Calu3 (cell line): Measurements from ENCODE around the gene CACNA1C. TPM values are rescaled to one million over a fixed set of nuclear protein-coding genes. Genes with fewer than 3 reads are reported as not detected.

Source experiments
- BruUV-seq: library from RNA; stranded (reverse); fragments of 400-500 nt; replicated peaks from 2 replicates; lab custom pipeline; 2021; lab: Mats Ljungman, UMichigan
- CTCF ChIA-PET: fragments of 300-600 bp; sonication (Branson Sonifier 250); formaldehyde crosslinking; loops from one replicate; lab custom pipeline; 2022; ENCODE audit warnings: antibody characterized with exemption; lab: Charles Lee
- DNase-seq: peaks from one replicate; pipeline ENCODE4 v3.0.0; 2022
- H3K27ac Mint-ChIP-seq: one replicate; pipeline ENCODE4 v1.8.0; 2022; ENCODE audit warnings: mixed read lengths; ENCODE audit not compliant: unreplicated experiment
- H3K27me3 Mint-ChIP-seq: one replicate; pipeline ENCODE4 v1.8.0; 2022; ENCODE audit warnings: mixed read lengths; ENCODE audit not compliant: unreplicated experiment
- H3K36me3 Mint-ChIP-seq: one replicate; pipeline ENCODE4 v1.8.0; 2022; ENCODE audit warnings: mild to moderate bottlenecking, moderate library complexity, mixed read lengths; ENCODE audit not compliant: insufficient read depth, unreplicated experiment
- H3K4me1 Mint-ChIP-seq: one replicate; pipeline ENCODE4 v1.8.0; 2022; ENCODE audit warnings: mild to moderate bottlenecking, low read depth, mixed read lengths; ENCODE audit not compliant: unreplicated experiment
- H3K4me3 Mint-ChIP-seq: one replicate; pipeline ENCODE4 v1.8.0; 2022; ENCODE audit warnings: mild to moderate bottlenecking, low read depth, moderate library complexity, mixed read lengths; ENCODE audit not compliant: unreplicated experiment
- H3K9me3 Mint-ChIP-seq: one replicate; pipeline ENCODE4 v1.8.0; 2022; ENCODE audit warnings: low read depth, mixed read lengths; ENCODE audit not compliant: unreplicated experiment
- intact Hi-C: fragments of 100-400 bp; cut with micrococcal nuclease; formaldehyde crosslinking; loops from one replicate; pipeline ENCODE4 v1.10.0; 2022; ENCODE audit not compliant: unreplicated experiment
- total RNA-seq: library from RNA; stranded (reverse); gene quantifications from 2 replicates; pipeline ENCODE4 v1.2.3, GENCODE V29; 2022
- TF ChIP-seq, protein P1 (sequence below): fragments of 200-600 bp; IDR thresholded peaks from one replicate; pipeline ENCODE4 v1.8.0; 2022; ENCODE audit warnings: antibody characterized with exemption; ENCODE audit not compliant: unreplicated experiment

CACNA1C gene
- total RNA-seq, 1 experiment from 2014 or later, result not detected

DNA sequence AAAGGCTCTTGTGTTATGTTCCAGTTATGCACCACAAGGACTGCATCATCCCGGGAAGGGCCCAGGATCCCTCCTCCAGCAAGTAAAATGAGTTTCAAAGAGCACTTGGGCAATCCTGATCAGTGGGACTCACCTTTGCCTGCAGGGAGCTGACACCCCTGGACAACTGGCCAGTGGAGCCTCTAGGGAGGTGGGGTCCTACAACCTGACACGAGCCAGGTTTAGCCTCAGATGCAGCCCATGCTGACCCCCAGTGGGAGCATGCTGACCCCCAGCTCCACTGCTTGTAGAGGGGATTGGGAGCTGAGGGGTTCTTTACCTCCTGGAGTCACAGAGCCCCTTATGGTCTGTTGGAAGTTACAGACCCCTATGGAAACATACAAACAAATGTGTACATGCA, 365.8 kb downstream of the CACNA1C start:
- CTCF ChIA-PET, result no interaction called here
- no peak for DNase-seq
- peaks cover 5% of the 10 kb centered on the region for H3K36me3 Mint-ChIP-seq
- intact Hi-C loops, result no loop called here
- peaks cover 100% of the 10 kb centered on the region for H3K27me3 Mint-ChIP-seq
- no peaks in the 10 kb centered on the region for H3K4me1 Mint-ChIP-seq
- BruUV-seq, result no TSS peak
- peaks cover 2% of the 10 kb centered on the region for H3K9me3 Mint-ChIP-seq
- TF ChIP-seq, protein P1, sequence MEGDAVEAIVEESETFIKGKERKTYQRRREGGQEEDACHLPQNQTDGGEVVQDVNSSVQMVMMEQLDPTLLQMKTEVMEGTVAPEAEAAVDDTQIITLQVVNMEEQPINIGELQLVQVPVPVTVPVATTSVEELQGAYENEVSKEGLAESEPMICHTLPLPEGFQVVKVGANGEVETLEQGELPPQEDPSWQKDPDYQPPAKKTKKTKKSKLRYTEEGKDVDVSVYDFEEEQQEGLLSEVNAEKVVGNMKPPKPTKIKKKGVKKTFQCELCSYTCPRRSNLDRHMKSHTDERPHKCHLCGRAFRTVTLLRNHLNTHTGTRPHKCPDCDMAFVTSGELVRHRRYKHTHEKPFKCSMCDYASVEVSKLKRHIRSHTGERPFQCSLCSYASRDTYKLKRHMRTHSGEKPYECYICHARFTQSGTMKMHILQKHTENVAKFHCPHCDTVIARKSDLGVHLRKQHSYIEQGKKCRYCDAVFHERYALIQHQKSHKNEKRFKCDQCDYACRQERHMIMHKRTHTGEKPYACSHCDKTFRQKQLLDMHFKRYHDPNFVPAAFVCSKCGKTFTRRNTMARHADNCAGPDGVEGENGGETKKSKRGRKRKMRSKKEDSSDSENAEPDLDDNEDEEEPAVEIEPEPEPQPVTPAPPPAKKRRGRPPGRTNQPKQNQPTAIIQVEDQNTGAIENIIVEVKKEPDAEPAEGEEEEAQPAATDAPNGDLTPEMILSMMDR, result no peak
- H3K27ac Mint-ChIP-seq, result no peak overlapping the region
- no peak overlapping the region for H3K4me3 Mint-ChIP-seq

DNA sequence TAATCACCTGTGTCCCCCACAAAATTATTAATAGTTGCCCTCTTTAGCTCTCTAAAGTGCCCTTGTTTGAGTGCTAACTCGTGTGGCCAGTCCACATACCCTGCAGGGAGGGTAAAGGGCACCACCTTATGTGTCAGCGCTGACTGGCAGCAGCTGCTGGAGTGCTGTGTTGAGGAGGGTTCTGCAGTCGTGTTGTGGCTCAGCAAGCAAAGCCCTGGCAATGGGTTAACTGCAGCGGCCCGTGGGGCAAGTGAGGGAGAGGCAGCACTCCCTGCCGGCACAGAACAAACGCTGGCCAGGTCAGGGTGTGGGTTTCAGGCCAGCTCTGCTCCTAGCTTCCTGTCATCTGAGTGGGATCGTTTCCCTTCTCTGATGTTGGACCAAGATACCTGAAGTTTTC, 369.8 kb downstream of the CACNA1C start:
- BruUV-seq, result no TSS peak
- DNase-seq, result no peak
- intact Hi-C loops, result no loop called here
- peaks cover 2% of the 10 kb centered on the region for H3K9me3 Mint-ChIP-seq
- H3K36me3 Mint-ChIP-seq, result no peaks in the 10 kb centered on the region
- H3K4me3 Mint-ChIP-seq, result no peak overlapping the region
- TF ChIP-seq, protein P1, result no peak
- CTCF ChIA-PET, result no interaction called here
- H3K27me3 Mint-ChIP-seq, result peaks cover 100% of the 10 kb centered on the region
- H3K4me1 Mint-ChIP-seq, result no peaks in the 10 kb centered on the region
- H3K27ac Mint-ChIP-seq, result no peak overlapping the region

DNA sequence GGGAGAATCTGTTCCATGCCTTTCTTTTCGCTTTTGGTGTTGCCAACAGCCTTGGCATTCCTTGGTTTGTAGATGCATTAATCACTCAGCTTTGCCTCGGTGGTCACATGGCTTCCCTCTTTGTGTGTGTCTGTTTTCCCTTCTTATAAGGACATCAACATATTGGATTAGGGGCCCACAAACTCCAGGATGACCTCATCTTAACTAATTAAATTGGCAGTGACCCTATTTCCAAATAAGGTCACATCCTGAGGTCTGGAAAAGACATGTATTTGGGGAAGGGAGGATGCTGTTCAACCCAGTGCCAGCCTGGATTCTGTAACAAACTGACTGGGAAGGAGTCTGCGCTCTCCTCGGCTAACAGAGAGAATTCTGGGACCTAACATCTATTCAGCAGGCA, 376.2 kb downstream of the CACNA1C start:
- no peak for DNase-seq
- TF ChIP-seq, protein P1, result no peak
- H3K27me3 Mint-ChIP-seq, result peaks cover 100% of the 10 kb centered on the region
- no TSS peak for BruUV-seq
- H3K27ac Mint-ChIP-seq, result no peak overlapping the region
- no peaks in the 10 kb centered on the region for H3K36me3 Mint-ChIP-seq
- no peaks in the 10 kb centered on the region for H3K9me3 Mint-ChIP-seq
- intact Hi-C loops, result no loop called here
- H3K4me1 Mint-ChIP-seq, result no peaks in the 10 kb centered on the region
- CTCF ChIA-PET, result no interaction called here
- H3K4me3 Mint-ChIP-seq, result no peak overlapping the region

DNA sequence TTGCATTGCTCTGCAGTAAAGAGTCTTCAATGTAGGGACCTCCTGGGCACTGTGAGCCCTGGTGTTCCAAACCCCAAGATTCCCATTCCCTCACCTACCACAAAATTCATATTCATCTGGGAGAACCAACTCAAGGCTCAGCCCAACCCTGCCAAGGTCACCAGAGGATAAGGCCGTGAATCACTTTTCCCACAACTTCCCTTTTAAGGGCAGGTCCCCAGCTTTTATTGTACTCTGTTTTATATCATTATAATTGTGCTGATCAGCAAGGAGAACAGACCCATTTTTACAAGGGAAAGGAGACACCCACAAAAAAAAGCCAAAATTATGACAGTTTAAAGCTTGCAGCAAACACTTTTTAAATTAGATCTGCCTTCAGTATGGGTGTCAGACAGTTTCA, 379.0 kb downstream of the CACNA1C start:
- Mint-ChIP-seq H3K4me1 (no peaks in the 10 kb centered on the region), H3K9me3 (no peaks in the 10 kb centered on the region), H3K36me3 (no peaks in the 10 kb centered on the region), H3K27me3 (peaks cover 100% of the 10 kb centered on the region), H3K4me3 (no peak overlapping the region), H3K27ac (no peak overlapping the region)
- intact Hi-C loops, result no loop called here
- BruUV-seq, result no TSS peak
- TF ChIP-seq, protein P1, result no peak
- CTCF ChIA-PET, result interaction anchor here (0.9 kb wide), 1 partner anchor 11 kb away, joined by 3 read pairs; no protein-coding TSS in a partner anchor
- DNase-seq, result no peak
